ENCODE results near the gene MACROD2.
"Not testable (repeated sequence)": the region's sequence is repeated elsewhere in the genome, so short reads cannot be mapped to it uniquely, and the experiment has no call there.

MACROD2 gene

DNA sequence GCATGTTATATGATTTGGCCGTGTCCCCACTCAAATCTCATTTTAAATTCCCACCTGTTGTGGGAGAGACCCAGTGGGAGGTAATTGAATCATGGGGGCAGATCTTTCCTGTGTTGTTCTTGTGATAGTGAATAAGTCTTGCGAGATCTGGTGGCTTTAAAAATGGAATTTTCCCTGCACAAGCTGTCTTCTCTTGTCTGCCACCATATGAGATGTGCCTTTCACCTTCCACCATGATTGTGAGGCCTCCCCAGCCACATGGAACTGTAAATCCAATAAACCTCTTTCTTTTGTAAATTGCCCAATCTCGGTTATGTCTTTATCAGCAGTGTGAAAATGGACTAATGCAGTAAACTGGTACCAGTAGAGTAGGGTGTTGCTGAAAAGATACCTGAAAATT is 986.2 kb downstream of the MACROD2 start:
- not testable (repeated sequence) for DNase-seq

DNA sequence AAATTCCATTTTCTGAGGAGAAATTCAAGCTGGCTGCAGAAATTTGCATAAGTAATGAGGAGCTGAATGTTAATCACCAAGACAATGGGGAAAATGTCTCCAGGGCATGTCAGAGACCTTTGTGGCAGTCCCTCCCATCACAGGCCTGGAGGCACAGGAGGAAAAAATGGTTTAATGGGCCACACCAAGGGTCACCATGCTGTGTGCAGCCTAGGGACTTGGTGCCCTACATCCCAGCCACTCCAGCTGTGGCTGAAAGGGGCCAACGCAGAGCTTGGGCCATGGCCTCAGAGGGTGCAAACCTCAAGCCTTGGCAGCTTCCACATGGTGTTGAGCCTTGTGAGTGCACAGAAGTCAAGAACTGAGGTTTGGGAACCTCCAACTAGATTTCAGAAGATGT is 987.0 kb downstream of the MACROD2 start:
- not testable (repeated sequence) for DNase-seq

DNA sequence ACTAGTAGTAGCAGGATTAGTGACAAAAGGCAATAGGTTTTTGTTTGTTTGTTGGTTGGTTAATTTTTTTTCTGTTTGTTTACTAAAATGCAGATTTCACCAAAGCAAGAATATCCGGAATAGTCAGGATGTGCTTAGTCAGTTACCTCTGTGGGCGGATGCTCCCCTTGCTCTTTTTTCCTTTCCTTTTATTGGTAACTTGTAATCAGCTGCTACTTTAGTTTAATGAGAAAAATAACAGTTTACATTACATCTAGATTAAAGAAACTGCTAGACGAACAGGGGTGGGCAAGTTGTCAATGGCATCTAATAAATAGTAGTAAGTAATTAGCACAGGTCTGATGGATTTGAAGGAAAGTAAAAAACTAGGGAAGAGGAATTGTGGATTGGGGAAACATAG is 989.0 kb downstream of the MACROD2 start:
- DNase-seq, result no peak

DNA sequence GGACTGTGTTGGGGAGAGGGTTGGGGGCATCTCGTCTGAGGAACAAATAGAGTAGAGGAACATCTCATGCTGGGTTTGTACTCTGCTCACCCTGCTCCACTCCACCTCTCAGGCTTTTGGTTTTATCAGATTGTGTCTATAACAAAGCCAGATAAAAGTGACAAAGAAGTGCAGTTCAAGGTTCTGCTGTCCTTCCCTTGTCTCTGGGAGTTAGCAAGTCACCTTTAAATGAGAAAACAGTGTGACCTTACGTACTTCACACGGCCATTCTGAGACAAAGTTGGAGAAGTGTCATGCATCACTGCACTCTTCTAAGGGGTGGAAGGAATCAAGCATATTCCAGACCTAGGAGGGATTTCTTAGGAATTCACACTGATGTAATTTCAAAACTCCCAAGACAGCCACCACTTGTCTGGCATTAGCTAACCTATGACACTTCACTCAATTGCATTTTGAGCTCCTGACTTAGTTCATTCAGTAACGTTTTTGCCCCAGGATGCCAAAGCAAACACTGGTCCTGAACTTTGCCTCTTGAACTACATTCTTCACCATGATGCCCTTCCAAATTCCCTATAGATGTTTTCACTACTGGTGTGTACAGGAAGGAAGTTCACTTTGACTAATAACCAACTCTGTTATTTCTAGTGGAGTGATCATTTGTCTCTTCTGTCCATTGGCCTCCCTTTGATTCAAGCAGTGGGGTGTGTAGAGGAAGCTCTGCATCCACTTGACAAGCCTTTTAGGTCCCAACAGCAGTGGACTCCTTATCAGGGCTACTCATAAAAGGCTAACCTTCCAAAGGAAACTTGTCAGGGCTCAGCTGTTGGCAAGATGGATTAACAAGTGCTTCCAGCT is 989.7 kb downstream of the MACROD2 start:
- no peak for DNase-seq

DNA sequence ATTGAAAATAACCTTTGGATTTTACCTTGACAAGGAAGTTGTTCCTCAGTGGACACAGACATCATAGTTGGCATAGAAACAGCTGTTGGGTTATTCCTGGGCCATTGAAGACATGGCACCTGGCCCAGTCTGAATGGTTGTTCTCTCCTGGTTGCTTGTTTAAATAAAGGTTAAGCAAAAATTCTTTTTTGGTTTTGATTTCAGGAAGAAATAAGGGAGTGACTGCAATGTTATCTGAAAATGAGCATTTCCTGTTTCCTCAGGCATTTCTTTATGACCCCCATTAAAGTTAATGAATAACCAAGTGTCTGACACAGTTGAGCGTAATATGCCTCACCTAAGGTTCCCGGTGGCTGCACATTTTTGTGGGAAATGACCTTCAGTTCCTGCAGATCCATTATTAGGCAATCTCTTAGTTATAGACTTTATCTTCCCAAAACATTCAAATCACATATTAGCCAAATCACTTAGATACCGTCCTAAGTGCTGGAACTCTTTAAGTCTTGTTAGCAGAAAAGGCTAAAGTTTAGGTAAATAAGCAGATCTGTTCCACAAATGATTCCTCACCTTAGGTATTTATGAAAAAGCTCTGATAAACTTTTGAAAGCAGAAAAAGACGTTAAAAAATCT is 990.8 kb downstream of the MACROD2 start:
- DNase-seq, result no peak

DNA sequence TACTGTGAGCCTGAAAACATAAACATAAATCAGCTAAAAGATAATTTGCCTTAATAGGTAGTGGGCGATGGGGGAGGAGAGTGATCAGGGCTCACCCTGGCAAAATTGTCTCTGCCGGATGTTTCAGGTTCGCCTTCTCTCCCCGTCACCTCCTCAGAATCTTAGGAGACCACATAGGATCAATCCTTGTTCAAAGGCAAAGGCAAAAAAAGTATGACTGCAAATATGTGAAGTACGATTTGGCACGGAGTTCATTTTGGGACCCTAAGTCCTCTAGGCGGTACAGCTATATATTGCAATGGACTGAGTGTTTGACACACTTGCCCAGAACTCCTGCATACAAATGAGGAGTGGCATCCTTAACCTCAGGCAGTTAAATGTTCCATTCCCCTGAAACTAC is 991.3 kb downstream of the MACROD2 start:
- no peak for DNase-seq

DNA sequence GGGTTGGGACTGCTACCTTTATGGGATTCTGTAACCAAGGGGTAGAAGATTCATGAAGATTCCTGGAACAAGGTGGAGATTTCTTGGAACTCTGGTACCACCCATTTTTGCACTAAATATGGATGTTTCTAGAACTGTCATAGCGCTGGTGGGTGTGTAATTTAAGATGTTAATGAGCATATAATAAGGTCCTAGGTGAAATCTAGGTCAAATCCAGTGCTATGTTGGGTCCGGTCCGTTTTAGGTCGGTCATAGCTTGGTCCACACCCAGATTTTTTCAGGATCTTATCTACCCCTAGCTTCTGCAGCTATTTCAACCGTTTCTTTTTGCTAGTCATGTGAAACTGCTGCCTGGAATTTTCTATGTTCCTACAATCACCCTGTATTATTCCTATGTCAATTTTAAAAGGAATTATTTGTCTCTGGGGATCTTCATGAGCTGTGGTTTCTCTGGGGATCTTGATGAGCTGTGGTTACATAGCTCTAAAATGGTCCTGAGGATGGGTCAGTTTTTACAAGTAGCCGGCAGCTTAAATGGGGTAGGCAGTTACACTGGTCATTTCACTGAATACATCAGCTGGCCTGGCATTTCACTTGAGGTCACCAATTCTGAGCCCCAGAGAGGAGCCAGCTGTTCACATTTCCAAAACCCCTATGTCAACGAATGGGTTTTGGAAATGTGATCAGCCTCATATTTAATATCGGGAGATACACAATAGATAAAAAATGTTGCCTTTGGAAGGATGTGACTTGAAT is 994.4 kb downstream of the MACROD2 start:
- DNase-seq, result no peak

DNA sequence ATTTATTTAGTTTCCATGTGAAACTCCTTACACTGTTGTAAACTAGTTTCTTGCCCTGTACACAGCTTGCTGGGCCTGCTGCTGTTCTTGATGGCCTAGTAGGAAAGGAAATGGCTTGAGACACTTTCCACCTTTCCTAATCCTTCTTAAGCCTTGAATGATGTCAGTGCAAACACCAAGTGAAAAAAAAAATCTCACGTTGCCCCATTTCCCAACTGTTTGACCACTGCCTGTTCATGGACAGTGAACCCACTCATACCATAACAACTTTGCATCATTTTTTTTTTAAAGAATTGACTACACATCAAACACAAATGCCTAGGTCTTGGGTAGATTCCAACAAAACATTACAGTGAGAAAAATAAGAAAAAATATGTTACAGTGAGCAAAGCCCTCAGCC is 995.7 kb downstream of the MACROD2 start:
- DNase-seq, result no peak

DNA sequence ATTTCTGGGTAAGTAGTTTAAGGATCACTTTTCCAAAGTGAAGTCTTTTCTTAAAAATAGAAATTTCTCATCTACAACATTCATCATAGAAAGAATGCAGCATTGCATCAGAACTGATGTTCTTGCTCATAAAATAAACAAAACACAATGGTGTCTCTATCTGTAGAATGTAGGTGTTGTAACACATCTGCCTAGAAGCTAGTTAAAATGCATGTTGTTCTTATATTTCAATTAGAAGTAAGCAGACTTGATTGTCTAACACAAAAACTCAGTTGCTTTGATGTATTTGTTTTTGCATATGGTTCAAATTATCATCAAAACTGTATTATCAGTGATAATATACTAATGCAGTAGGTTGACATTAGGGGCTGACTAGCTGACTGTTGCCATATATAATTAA is 996.8 kb downstream of the MACROD2 start:
- no peak for DNase-seq

DNA sequence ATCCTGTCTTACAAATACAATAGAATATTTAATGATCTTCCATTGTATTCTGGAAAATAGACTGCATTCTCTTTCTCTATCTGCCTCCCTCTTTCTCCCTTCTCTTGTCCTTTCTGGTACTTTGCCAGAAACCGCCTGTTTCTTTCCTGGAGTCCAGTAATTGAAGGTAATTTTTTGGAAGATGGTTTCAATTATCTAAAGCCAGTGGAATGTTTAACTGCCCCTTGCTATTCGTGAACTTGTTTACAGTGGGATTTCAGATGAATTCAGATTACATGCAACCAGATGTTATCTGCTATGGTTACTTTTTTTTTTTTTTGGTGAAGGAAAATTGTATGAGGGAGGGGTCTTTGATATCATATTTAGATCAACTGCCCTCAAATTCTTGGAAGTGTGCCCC is 997.6 kb downstream of the MACROD2 start:
- DNase-seq, result no peak

DNA sequence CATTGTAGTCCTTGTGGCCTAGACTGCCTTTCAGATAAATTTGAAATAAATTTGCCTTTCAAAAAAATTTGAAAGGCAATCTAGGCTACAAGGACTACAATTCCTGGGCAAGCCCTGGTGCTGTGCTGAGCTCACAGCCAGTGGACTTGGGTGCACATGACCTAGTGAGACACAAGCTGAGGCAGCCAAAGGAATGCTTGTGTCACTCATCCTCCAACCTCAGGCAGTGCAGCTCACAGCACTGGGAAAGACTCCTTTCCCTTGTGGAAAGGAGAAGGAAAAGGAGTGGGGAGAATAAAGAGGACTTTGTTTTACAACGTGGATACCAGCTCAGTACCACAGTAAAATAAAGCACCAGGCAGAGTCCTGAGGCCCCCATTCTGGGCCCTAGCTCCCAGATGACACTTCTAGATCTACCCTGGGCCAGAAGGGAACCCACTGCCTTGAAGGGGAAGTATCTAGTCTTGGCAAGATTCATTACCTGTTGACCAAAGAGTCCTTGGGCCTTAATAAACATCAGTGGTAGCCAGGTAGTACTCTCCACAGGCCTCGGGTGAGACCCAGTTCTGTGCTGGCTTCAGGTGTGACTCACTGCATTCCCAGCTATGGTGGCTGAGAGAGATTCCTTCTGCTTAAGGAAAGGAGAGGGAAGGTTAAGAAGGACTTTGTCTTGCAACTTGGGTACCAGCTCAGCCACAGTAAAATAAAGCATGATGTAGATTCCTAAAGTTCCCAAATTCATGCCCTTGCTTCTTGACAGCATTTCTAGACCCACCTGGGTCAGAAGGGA is 1001.8 kb downstream of the MACROD2 start:
- no peak for DNase-seq

DNA sequence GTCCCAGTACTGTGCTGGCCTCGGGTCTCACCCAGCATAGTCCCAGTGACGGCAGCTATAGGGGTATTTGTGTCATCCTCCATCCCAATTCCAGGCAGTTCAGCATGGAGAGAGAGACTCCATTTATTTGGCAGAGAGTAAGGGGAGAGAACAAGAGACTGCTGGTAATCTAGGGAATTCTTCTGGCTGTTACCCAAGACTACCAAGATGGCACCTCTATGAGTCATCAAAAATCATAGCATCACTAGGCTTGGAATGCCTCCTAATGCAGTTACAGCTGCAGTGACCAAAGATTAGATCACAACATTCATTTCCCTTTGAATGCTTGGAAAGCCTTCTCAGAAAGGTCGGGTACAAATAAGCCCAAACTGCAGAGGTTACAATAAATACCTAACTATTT is 1002.5 kb downstream of the MACROD2 start:
- no peak for DNase-seq

DNA sequence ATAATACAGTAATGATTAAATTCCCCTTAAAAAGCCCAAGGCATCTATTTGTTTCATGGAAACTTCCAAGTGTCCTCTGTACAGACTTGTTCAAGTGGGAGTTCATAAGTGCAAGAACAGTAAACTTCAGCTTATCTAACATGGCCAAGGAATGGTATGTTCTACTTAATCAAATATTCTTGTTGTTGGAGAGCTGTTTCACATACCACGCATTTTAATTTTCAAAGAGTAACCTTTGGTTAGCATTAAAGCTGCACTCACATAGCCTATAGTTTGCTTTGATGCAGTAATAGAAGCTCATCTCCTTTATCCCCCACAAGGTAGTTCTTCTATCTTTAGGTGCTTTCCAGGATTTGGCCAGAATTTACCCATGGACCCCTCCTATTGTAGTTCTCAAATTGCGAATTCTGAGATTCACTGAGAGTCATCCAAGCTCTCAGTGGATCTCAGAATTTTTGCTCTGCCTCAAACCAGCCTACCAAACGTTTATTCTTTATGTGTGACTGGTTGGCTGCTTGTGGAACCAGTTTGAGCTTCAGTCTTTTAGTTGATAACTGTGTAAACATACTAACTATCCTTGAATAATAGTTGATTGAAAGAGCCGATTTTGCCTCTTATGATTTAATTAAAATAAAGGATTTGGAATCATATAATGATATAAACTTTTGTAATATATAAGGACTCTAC is 1010.1 kb downstream of the MACROD2 start:
- no peak for DNase-seq

DNA sequence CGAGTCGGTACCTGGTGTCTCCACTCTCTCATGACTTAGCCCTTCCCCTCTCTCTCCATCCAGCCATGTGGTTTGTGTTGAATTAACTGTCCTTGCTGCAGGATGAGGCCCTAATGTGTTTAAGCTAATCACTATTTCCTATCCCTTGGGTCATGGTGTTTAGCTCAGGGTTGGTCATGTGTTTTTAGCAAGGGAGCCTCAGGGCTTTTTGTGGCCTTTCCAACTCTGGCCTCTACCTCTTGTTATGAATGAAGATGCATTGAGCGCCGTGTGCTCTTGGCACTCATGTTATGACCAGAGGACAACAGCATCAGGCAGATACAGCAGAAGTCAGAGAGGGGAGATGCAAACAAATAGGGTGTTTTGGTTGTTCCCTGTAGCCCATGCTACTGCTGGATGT is 1016.3 kb downstream of the MACROD2 start:
- DNase-seq, result no peak

DNA sequence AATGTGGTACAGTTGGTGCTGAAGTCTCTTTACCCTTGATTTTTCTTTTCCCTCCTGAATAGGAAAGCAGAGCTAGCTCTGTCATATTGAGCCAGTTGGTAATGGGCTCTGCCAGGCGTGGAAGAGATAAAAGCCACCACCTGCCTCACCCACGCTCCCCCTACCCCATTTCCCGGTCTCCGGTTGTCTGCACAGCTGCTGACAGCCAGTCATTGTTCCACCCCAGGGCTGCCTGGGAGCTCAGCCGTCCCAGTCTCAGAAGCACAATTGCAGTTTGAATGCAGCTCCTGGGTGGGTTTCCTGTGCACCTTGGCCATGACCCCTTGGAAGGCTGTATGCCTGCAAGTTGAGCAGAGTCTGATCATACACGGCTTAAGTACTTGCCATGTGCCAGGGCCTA is 1017.2 kb downstream of the MACROD2 start:
- no peak for DNase-seq

DNA sequence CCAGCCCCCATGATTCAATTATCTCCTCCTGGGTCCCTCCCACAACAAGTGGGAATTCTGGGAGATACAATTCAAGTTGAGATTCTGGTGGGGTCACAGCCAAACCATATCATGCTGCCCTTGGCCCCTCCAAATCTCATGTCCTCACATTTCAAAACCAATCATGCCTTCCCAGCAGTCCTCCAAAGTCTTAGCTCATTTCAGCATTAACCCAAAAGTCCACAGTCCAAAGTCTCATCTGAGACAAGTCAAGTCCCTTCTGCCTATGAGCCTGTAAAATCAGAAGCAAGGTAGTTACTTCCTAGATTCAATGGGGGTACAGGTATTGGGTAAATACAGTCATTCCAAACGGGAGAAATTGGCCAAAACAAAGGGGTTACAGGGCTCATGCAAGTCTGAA is 1021.6 kb downstream of the MACROD2 start:
- not testable (repeated sequence) for DNase-seq

DNA sequence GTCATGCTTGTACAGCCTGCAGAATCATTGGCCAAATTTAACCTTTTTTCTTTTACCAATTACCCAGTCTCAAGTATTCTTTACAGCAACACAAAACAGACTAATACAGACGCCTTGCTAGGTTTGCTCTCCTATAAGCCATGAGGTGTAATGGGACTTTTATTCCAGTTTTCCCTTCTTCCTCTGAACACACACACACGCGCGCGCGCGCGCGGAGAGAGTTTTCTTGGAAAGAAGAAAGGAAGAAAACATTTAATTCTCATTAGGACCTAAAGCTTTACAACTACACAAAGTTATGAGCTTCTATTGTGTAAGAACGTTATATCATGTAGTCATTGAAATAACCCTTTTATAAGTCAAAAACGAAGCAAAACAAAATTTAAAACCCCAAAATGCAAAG is 1023.6 kb downstream of the MACROD2 start:
- no peak for DNase-seq

DNA sequence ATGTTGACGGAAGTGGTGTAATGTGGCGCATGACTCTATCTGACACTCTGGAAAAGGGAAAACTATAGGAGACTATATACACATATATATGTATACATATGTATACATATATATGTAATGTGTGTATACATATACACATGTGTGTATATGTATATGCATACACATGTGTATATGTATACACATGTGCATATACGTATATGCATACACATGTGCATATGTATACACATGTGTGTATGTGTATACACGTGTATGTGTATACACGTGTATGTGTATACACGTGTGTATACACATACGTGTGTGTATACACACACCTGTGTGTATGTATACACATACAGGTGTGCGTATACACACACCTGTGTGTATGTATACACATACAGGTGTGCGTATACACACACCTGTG is 1025.5 kb downstream of the MACROD2 start:
- no peak for DNase-seq

DNA sequence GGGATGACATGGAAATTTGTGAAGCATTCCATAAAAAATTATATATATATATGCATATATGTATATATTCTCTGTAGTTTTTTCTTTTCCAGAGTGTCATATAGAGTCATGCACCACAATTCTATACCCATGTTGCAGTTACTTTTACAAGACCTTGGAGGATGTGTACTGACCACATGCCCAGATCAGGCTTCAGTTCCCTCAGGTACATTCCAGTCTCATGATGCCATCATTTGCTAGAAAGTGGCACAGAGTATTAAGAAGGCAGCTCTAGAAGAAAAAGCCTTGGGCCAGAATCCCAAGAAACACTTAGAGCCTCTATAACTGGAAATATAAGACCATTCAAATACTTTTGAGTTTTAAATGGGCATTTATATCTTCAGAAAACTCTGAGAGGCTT is 1027.6 kb downstream of the MACROD2 start:
- DNase-seq, result no peak

DNA sequence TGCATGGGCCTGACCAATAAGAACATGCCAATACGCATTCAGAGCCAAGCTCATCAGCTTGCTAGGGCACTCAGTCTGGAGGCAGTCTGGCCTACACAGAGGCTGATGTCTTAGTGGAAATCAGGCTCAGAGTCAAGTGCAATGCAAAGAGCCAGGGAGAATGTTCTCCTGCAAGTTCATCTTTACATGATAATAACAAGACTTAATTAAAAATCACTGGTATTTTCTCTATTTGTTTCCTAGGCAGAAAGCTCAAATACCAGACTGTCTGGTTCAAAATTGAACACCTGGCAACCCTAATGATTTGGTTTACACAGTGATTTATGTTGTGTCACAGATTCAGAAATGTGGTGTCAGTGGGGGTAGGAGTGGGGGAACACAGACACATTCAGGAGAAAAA is 1031.4 kb downstream of the MACROD2 start:
- no peak for DNase-seq

DNA sequence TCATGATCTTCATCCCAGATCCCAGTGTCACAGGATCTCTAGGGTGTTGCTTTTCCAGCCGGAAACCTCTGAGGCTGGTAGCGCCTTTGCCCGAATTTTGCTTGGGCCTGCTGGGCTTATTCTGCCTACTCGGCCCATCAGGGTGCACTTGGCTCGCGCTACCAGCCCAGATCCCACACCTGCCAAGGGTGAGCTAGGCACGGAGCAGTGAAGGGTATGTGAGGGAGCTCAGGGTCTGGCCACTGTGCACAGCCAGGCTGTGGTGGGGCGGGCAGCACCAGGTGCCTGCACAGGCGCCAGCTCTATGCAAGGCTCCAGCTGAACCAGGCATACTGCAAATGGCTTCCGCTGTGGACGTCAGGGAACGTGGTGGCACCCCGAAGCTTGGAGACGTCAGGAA is 1035.5 kb downstream of the MACROD2 start:
- DNase-seq, result no peak

DNA sequence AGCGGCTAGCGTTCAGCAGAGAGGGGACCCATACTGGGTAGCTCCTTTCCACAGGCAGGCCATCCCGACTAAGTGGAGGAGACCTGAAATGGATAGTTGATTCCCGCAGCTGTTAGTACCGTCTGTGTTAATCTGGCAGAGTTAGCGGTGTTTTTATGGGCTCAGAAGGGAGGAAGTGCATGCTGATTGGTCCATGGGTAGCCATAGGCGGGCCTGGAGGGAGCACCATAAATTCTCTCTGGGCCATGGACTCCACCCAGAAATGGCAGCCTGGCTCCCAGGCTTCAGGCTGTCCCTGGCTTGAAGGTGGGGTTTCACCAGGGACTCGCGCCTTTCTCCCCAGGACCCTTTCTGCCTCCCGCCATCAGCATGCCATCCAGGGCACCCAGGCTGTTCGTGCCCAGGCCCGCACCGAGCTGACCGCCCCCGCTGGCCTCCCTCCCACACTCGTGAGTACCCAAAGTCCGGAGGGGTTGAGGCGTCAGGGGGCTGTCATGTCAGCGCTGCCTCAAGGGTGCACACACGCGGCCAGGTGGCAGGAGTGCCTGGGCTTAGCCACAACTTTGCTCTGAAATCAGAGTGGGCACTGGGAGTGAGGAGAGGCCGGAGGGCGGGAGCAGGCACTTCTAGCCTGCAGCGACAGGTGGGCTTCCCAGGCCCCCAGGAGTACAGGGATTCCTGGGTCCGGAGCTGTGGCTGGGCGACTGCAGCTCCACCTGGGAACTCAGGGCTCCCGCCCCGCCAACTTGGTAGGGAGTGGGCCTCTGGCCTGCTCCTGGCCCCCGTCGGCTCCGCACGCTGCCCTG is 1036.4 kb downstream of the MACROD2 start:
- no peak for DNase-seq

Measured in CD4-positive, alpha-beta T cell treated with Interleukin-4 for 4 hours (primary cell).